GM19372 (cell line): ENCODE results near the gene DGCR2.
"Not testable (repeated sequence)": the region's sequence is repeated elsewhere in the genome, so short reads cannot be mapped to it uniquely, and the experiment has no call there.

ENCODE experiments used
- ATAC-seq: cut with Tn5 transposase; IDR thresholded peaks from one replicate; pipeline ENCODE4 v1.9.1; 2021; ENCODE audit warnings: mild to moderate bottlenecking, low read depth, moderate library complexity; ENCODE audit not compliant: unreplicated experiment

Gene DGCR2

GRCh38 chr22:19035126-19035473, 87.1 kb downstream of the DGCR2 start:
- not testable (repeated sequence) for ATAC-seq

GRCh38 chr22:19034724-19035120, 87.5 kb downstream of the DGCR2 start:
- not testable (repeated sequence) for ATAC-seq

GRCh38 chr22:19034031-19034723, 88.0 kb downstream of the DGCR2 start:
- not testable (repeated sequence) for ATAC-seq

GRCh38 chr22:19033568-19033905, 88.7 kb downstream of the DGCR2 start:
- not testable (repeated sequence) for ATAC-seq

GRCh38 chr22:19032898-19033567, 89.2 kb downstream of the DGCR2 start:
- not testable (repeated sequence) for ATAC-seq

GRCh38 chr22:19032156-19032785, 89.9 kb downstream of the DGCR2 start:
- ATAC-seq, result not testable (repeated sequence)

- ATAC-seq, result not testable (repeated sequence)
Measured at GRCh38 chr22:19030889-19031252, 91.3 kb downstream of the DGCR2 start.

- ATAC-seq, result not testable (repeated sequence)
Measured at GRCh38 chr22:19030226-19030888, 91.9 kb downstream of the DGCR2 start.

- not testable (repeated sequence) for ATAC-seq
Measured at GRCh38 chr22:19029113-19030103, 92.8 kb downstream of the DGCR2 start.

- ATAC-seq, result not testable (repeated sequence)
Measured at GRCh38 chr22:19028060-19028455, 94.2 kb downstream of the DGCR2 start.

- not testable (repeated sequence) for ATAC-seq
Measured at GRCh38 chr22:19027371-19028059, 94.7 kb downstream of the DGCR2 start.

GRCh38 chr22:19026080-19026479, 96.1 kb downstream of the DGCR2 start:
- ATAC-seq, result not testable (repeated sequence)

GRCh38 chr22:19024956-19025489, 97.2 kb downstream of the DGCR2 start:
- not testable (repeated sequence) for ATAC-seq

GRCh38 chr22:19023931-19024330, 98.3 kb downstream of the DGCR2 start:
- not testable (repeated sequence) for ATAC-seq

GRCh38 chr22:19022755-19023154, 99.5 kb downstream of the DGCR2 start:
- no peak for ATAC-seq

GRCh38 chr22:19019679-19020032, 102.6 kb downstream of the DGCR2 start:
- no peak for ATAC-seq

GRCh38 chr22:19019029-19019678, 103.1 kb downstream of the DGCR2 start:
- ATAC-seq, result no peak

GRCh38 chr22:19018256-19018655, 104.0 kb downstream of the DGCR2 start:
- ATAC-seq, result no peak
